ENCODE results near the gene DNAH10.

Gene DNAH10

DNA sequence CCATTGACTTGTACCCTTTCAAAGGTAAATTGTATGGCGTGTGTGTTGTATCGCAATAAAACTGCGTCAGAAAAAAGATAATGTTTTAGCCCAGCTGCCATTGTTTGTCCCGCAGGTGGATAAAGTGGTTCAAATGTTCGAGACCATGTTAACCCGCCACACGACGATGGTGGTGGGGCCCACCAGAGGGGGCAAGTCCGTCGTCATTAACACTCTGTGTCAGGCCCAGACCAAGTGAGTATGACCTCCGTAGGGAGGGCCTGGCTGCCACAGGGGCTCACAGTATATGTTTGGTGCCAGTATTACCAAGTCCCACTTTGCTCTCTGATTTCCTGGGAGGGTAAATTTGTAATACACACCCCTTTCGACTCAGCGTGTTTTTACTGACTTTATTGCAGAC, 96.9 kb downstream of the DNAH10 start:
- DNase-seq (ENCODE audit: low read depth in 1 of 2, low spot score in 1 of 2): no peak
- in situ Hi-C loops (cut with HindIII; ENCODE audit: low pct_unique_long_range_greater_than_20kb, low sequenced_read_pairs): no loop called here
- TF ChIP-seq JUND (IDR thresholded peaks at IDR 0.05; ENCODE audit: low read depth): no peak

DNA sequence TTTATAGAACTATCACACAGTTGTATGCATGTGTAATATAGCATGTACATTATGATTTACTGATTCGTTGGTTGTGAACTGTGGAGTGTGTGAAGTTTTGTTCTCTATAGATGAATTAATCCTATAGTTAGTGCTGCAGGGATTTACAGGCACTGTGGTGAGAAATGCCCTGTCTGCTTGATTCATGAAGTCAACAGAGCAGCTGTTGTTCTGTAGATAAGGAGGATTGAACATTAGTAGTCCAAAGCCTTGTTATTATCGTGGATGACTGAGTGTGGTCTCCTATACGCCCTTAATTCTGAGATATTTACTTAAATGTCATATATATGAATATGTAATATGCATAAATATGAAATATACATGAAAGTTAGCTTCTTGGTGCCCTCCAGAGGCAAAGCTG, 98.3 kb downstream of the DNAH10 start:
- no peak for DNase-seq (ENCODE audit: low read depth in 1 of 2, low spot score in 1 of 2)
- TF ChIP-seq JUND (IDR thresholded peaks at IDR 0.05; ENCODE audit: low read depth): no peak
- in situ Hi-C loops (cut with HindIII; ENCODE audit: low pct_unique_long_range_greater_than_20kb, low sequenced_read_pairs): no loop called here

- in situ Hi-C loops (cut with HindIII; ENCODE audit: low pct_unique_long_range_greater_than_20kb, low sequenced_read_pairs): no loop called here
- TF ChIP-seq JUND (IDR thresholded peaks at IDR 0.05; ENCODE audit: low read depth): no peak
- no peak for DNase-seq (ENCODE audit: low read depth in 1 of 2, low spot score in 1 of 2)
These were observed 99.3 kb downstream of the DNAH10 start for GRCh38 chr12:123861392-123861791.

DNA sequence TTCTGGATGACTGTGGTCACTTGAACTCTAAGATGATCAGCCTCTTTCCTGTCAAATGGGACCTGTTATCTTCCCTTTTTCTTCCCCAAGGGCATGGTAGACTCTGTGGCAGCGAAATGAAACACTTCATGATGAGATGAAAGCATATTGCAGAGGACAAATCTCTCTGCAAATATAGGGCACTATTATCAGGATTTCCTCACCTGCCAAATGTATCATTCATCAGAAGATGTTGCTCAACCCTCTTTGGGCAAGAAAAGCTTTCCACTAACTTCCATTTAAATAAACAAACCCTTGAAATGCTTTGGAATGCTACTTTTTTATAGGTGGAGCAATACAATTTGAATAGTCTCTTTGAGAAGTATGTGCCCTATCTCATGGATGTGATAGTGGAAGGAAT, 105.0 kb downstream of the DNAH10 start:
- in situ Hi-C loops (cut with HindIII; ENCODE audit: low pct_unique_long_range_greater_than_20kb, low sequenced_read_pairs): no loop called here
- no peak for DNase-seq (ENCODE audit: low read depth in 1 of 2, low spot score in 1 of 2)
- TF ChIP-seq JUND (IDR thresholded peaks at IDR 0.05; ENCODE audit: low read depth): no peak

- DNase-seq (ENCODE audit: low read depth in 1 of 2, low spot score in 1 of 2): no peak
- TF ChIP-seq JUND (IDR thresholded peaks at IDR 0.05; ENCODE audit: low read depth): no peak
- in situ Hi-C loops (cut with HindIII; ENCODE audit: low pct_unique_long_range_greater_than_20kb, low sequenced_read_pairs): no loop called here
These were observed 106.7 kb downstream of the DNAH10 start for GRCh38 chr12:123868791-123869190.

DNA sequence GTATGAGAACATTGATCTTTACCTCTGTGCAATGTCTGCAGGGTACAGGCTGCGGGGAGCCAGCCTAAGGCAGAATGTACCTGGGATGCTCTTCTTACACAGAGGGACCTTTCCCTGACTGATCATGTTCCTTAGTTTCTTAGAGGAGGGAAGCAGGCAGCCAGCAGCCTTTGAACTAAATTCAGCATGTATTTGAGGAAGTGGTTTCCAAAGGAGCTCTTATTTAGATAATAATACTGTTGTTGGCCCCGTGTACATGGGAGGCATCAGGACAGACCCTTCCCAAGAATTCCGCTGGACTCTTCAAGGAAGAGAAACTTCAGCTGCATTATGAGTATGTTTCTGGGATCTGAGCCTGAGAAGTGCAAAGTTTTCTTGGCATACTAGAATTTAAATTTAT, 111.7 kb downstream of the DNAH10 start:
- TF ChIP-seq JUND (IDR thresholded peaks at IDR 0.05; ENCODE audit: low read depth): no peak
- DNase-seq (ENCODE audit: low read depth in 1 of 2, low spot score in 1 of 2): no peak
- in situ Hi-C loops (cut with HindIII; ENCODE audit: low pct_unique_long_range_greater_than_20kb, low sequenced_read_pairs): no loop called here

GRCh38 chr12:123877968-123878367, 115.9 kb downstream of the DNAH10 start:
- no peak for TF ChIP-seq JUND (IDR thresholded peaks at IDR 0.05; ENCODE audit: low read depth)
- DNase-seq (ENCODE audit: low read depth in 1 of 2, low spot score in 1 of 2): no peak
- in situ Hi-C loops (cut with HindIII; ENCODE audit: low pct_unique_long_range_greater_than_20kb, low sequenced_read_pairs): no loop called here

GRCh38 chr12:123879101-123879500, 117.0 kb downstream of the DNAH10 start:
- in situ Hi-C loops (cut with HindIII; ENCODE audit: low pct_unique_long_range_greater_than_20kb, low sequenced_read_pairs): no loop called here
- DNase-seq (ENCODE audit: low read depth in 1 of 2, low spot score in 1 of 2): no peak
- TF ChIP-seq JUND (IDR thresholded peaks at IDR 0.05; ENCODE audit: low read depth): no peak

GRCh38 chr12:123879691-123880090, 117.6 kb downstream of the DNAH10 start:
- in situ Hi-C loops (cut with HindIII; ENCODE audit: low pct_unique_long_range_greater_than_20kb, low sequenced_read_pairs): no loop called here
- DNase-seq (ENCODE audit: low read depth in 1 of 2, low spot score in 1 of 2): no peak
- TF ChIP-seq JUND (IDR thresholded peaks at IDR 0.05; ENCODE audit: low read depth): no peak

DNA sequence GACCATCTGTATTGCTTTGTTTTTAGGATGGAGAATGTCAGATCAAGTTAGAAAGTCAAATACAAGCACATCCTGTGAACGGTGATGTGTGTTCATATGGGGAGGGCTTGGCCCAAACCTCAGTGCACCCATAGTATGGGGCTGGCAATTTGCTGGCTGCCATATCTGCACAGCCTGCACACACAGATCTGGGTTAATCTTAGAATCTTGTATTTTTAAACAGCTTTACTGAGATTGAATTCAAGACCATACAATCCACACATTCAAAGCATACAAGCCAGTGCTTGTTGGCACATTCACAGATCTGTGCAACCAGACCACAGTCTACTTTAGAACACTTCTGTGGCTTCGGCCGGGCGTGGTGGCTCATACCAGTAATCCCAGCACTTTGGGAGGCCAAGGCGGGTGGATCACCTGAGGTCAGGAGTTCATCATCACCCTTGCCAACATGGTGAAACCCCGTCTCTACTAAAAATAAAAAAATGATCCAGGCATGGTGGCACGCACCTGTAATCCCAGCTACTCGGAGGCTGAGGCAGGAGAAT, 120.1 kb downstream of the DNAH10 start:
- no peak for DNase-seq (ENCODE audit: low read depth in 1 of 2, low spot score in 1 of 2)
- no peak for TF ChIP-seq JUND (IDR thresholded peaks at IDR 0.05; ENCODE audit: low read depth)
- in situ Hi-C loops (cut with HindIII; ENCODE audit: low pct_unique_long_range_greater_than_20kb, low sequenced_read_pairs): no loop called here

DNA sequence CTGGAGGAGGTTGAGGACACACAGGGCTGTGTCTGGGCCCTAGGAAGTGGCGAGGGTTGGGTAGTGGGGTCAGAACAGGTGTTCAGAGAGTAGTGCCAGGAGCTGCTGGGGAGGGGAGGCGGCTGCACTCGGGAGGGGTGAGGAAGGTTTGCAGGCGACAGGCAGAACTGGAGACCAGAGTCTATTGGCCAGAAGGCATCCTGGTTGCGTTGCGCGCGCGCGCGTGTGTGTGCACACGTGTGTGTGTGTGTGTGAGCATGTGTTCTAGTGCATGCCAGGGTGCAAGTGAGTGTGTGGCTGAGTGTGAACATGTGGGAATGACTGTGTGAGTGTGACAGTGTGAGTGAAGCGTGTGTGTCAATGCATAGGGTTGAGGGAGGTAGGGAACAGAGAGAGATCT, 124.2 kb downstream of the DNAH10 start:
- in situ Hi-C loops (cut with HindIII; ENCODE audit: low pct_unique_long_range_greater_than_20kb, low sequenced_read_pairs): no loop called here
- no peak for DNase-seq (ENCODE audit: low read depth in 1 of 2, low spot score in 1 of 2)
- TF ChIP-seq JUND (IDR thresholded peaks at IDR 0.05; ENCODE audit: low read depth): no peak

- no peak for DNase-seq (ENCODE audit: low read depth in 1 of 2, low spot score in 1 of 2)
- TF ChIP-seq JUND (IDR thresholded peaks at IDR 0.05; ENCODE audit: low read depth): no peak
- in situ Hi-C loops (cut with HindIII; ENCODE audit: low pct_unique_long_range_greater_than_20kb, low sequenced_read_pairs): no loop called here
These were observed 125.0 kb downstream of the DNAH10 start for GRCh38 chr12:123886931-123887582.

- TF ChIP-seq JUND (IDR thresholded peaks at IDR 0.05; ENCODE audit: low read depth): no peak
- in situ Hi-C loops (cut with HindIII; ENCODE audit: low pct_unique_long_range_greater_than_20kb, low sequenced_read_pairs): no loop called here
- no peak for DNase-seq (ENCODE audit: low read depth in 1 of 2, low spot score in 1 of 2)
These were observed 126.9 kb downstream of the DNAH10 start for GRCh38 chr12:123888989-123889388.
